NT2/D1 (cell line): ENCODE measurements around the gene HLA-DMB.

Source experiments
- SUZ12 ChIP-seq: IDR thresholded peaks from 2 replicates; pipeline ENCODE4 v1.6.1; 2011; ENCODE audit not compliant: insufficient read length, insufficient read depth; ENCODE audit errors: extremely low read depth
- YY1 ChIP-seq: IDR thresholded peaks from 2 replicates; pipeline ENCODE4 v1.6.1; 2011; ENCODE audit not compliant: insufficient read length, insufficient read depth
- ZNF274 ChIP-seq: IDR thresholded peaks from 2 replicates; pipeline ENCODE4 v1.6.1; 2011; ENCODE audit warnings: mild to moderate bottlenecking, low read depth, low read length

GRCh38 chr6:32954267-32954666, 13.4 kb upstream of the HLA-DMB start:
- TF ChIP-seq ZNF274 (no peak), YY1 (no peak), SUZ12 (no peak)
